Measurements from ENCODE around the gene ZC3HAV1L. TPM values are rescaled to one million over a fixed set of nuclear protein-coding genes. Genes with fewer than 3 reads are reported as not detected.
"Not testable (repeated sequence)": the region's sequence is repeated elsewhere in the genome, so short reads cannot be mapped to it uniquely, and the experiment has no call there.

ZC3HAV1L gene
- total RNA-seq, 1 donor from 2014 or later: 3.4 TPM

DNA sequence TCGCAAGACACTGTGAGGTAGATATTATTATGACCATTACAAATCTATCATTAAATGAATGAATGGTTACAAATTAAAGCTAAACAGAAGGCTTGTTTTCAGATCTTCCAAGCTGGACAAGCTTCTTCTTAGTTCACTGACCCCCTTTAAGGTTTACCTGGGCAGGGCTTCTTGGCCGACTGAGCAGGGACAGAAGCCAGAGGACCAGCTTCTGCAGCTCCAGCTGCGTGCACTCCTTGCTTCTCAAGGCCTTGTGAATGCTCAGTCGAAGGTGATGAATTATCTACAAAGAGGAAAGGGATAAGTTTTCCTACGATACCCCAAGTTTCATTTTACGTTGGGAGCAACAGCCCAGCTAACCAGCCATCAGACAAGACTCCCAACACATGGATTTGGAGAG lies 9.3 kb downstream of the ZC3HAV1L start:
- no peaks in the 10 kb centered on the region for H3K9me3 ChIP-seq (replicated peaks)
- DNase-seq: no peak
- TF ChIP-seq, protein P1, sequence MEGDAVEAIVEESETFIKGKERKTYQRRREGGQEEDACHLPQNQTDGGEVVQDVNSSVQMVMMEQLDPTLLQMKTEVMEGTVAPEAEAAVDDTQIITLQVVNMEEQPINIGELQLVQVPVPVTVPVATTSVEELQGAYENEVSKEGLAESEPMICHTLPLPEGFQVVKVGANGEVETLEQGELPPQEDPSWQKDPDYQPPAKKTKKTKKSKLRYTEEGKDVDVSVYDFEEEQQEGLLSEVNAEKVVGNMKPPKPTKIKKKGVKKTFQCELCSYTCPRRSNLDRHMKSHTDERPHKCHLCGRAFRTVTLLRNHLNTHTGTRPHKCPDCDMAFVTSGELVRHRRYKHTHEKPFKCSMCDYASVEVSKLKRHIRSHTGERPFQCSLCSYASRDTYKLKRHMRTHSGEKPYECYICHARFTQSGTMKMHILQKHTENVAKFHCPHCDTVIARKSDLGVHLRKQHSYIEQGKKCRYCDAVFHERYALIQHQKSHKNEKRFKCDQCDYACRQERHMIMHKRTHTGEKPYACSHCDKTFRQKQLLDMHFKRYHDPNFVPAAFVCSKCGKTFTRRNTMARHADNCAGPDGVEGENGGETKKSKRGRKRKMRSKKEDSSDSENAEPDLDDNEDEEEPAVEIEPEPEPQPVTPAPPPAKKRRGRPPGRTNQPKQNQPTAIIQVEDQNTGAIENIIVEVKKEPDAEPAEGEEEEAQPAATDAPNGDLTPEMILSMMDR (IDR thresholded peaks at IDR 0.05; ENCODE audit: borderline replicate concordance): no peak
- no peaks in the 10 kb centered on the region for H3K27me3 ChIP-seq (ENCODE audit: low read depth)
- no peak overlapping the region for H3K27ac ChIP-seq (replicated peaks)
- peaks cover 76% of the 10 kb centered on the region for H3K36me3 ChIP-seq
- no peaks in the 10 kb centered on the region for H3K4me1 ChIP-seq
- no peak overlapping the region for H3K4me3 ChIP-seq
- intact Hi-C loops (cut with micrococcal nuclease): loop anchor here (5.0 kb wide), 1 partner anchor 41 kb away; no protein-coding TSS in a partner anchor

DNA sequence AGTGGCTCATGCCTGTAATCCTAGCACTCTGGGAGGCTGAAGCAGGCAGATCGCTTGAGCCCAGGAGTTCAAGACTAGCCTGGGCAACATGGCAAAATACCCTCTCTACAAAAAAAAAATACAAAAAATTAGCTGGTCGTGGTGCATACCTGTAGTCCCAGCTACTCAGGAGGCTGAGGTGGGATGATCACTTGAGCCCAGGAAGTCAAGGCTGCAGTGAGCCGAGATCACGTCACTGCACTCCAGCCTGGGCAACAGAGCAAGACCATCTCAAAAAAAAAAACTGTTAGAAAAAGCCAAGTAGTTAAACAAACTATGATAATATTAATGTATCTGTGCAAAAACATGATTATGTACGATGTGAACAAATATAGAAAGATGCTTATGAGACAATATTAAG lies 10.0 kb downstream of the ZC3HAV1L start:
- not testable (repeated sequence) for H3K9me3 ChIP-seq (replicated peaks); H3K4me3 ChIP-seq; H3K4me1 ChIP-seq; DNase-seq; H3K27me3 ChIP-seq (ENCODE audit: low read depth); H3K27ac ChIP-seq (replicated peaks)
- intact Hi-C loops (cut with micrococcal nuclease): loop anchor here (5.0 kb wide), 1 partner anchor 41 kb away; no protein-coding TSS in a partner anchor
- H3K36me3 ChIP-seq: peaks cover 76% of the 10 kb centered on the region

DNA sequence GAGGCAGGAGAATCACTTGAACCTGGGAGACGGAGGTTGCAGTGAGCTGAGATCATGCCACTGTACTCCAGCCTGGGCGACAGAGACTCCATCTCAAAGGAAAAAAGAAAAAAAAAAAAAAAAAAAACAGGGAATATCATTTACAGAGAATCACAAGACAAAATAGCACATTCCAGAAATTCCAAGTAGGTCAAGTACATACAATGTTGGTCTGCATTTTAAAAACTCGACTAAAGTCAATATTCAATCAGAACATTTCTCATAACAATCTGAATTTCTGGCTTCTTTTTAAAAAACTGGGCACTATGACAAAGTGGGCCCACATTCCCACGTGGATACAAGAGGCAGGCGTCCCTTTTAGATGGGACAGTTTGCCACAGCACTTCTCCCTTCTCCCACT lies 12.8 kb downstream of the ZC3HAV1L start:
- no peak overlapping the region for H3K4me3 ChIP-seq
- intact Hi-C loops (cut with micrococcal nuclease): no loop called here
- H3K27me3 ChIP-seq (ENCODE audit: low read depth): no peaks in the 10 kb centered on the region
- no peaks in the 10 kb centered on the region for H3K9me3 ChIP-seq (replicated peaks)
- TF ChIP-seq, protein P1 (IDR thresholded peaks at IDR 0.05; ENCODE audit: borderline replicate concordance): no peak
- no peak overlapping the region for H3K27ac ChIP-seq (replicated peaks)
- DNase-seq: no peak
- no peaks in the 10 kb centered on the region for H3K4me1 ChIP-seq
- peaks cover 50% of the 10 kb centered on the region for H3K36me3 ChIP-seq

DNA sequence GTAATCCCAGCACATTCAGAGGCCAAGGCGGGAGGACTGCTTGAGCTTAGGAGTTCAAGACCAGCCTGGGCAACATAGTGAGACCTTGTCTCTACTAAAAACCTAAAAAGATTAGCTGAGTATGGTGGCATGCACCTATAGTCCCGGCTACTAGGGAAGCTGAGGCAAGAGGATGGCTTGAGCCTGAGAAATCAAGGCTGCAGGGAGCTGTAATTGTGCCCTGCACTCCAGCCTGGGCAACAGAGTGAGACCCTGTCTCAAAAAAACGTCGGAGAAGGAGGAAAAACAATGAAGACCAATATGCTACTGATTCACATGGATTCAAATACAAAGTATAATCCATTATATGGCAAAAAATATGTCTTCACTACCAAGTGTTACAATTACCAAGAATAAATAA lies 13.6 kb downstream of the ZC3HAV1L start:
- no peaks in the 10 kb centered on the region for H3K4me1 ChIP-seq
- intact Hi-C loops (cut with micrococcal nuclease): no loop called here
- no peaks in the 10 kb centered on the region for H3K9me3 ChIP-seq (replicated peaks)
- peaks cover 46% of the 10 kb centered on the region for H3K36me3 ChIP-seq
- H3K27me3 ChIP-seq (ENCODE audit: low read depth): no peaks in the 10 kb centered on the region
- no peak for DNase-seq
- H3K4me3 ChIP-seq: no peak overlapping the region
- no peak overlapping the region for H3K27ac ChIP-seq (replicated peaks)
- TF ChIP-seq, protein P1 (IDR thresholded peaks at IDR 0.05; ENCODE audit: borderline replicate concordance): no peak

DNA sequence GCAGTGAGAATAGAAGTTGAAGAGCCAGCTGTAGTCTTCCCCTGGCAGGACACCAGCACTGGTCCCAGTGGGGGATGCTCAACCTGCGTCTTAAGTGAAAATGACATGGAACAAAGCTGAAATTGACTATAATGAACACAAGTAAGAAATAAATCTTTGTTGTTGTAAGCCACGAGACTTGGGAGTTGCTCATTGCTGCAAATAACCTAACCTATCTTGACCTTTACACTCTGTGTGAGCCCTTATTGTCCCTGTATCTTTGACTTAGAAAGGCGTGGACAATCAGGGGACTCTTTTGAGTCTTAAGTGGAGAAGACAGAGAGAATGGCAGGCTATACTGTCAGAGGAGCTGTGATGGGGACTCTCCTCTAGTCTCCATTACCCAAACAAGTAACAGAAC lies 16.9 kb downstream of the ZC3HAV1L start:
- Histone ChIP-seq H3K36me3 (peaks cover 14% of the 10 kb centered on the region), H3K27ac (replicated peaks) (no peak overlapping the region), H3K4me1 (no peaks in the 10 kb centered on the region), H3K27me3 (ENCODE audit: low read depth) (no peaks in the 10 kb centered on the region), H3K4me3 (no peak overlapping the region), H3K9me3 (replicated peaks) (no peaks in the 10 kb centered on the region)
- DNase-seq: no peak
- TF ChIP-seq, protein P1 (IDR thresholded peaks at IDR 0.05; ENCODE audit: borderline replicate concordance): no peak
- intact Hi-C loops (cut with micrococcal nuclease): loop anchor here (5.0 kb wide), 1 partner anchor 58 kb away; no protein-coding TSS in a partner anchor

DNA sequence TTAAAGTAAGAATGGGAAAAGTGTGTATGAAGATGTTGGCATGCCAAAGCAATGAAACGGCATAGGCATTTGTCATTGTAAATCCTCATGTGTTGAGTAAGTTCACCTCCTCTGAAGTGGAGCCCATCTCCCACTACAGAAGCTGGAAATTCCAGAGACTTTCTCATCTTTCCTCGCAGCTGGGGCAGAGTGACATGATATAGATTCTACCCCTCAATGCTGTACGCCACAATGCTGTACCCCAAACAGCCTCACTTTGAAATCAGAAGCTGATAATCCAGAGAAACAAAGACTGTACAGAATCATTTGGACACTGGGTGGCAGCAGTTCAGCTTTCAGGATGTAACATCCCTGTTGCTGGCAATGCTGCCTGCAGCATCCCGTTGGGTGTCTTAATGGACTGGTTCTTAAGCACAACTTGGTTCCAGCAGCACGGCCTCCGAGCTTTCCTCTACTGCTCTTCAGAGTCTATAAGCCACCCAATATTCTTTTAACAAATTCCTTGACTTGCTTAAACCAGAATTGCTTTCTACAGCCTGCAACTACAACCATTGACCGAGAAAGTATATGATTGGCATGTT lies 18.8 kb downstream of the ZC3HAV1L start:
- H3K9me3 ChIP-seq (replicated peaks): no peaks in the 10 kb centered on the region
- H3K4me1 ChIP-seq: no peaks in the 10 kb centered on the region
- no peaks in the 10 kb centered on the region for H3K27me3 ChIP-seq (ENCODE audit: low read depth)
- no peak overlapping the region for H3K4me3 ChIP-seq
- intact Hi-C loops (cut with micrococcal nuclease): loop anchor here (5.0 kb wide), 1 partner anchor 60 kb away; no protein-coding TSS in a partner anchor
- DNase-seq: peak; percentile 36
- TF ChIP-seq, protein P1 (IDR thresholded peaks at IDR 0.05; ENCODE audit: borderline replicate concordance): peak; percentile 82
- H3K36me3 ChIP-seq: peaks cover 4% of the 10 kb centered on the region
- H3K27ac ChIP-seq (replicated peaks): no peak overlapping the region
